ENCODE results near the gene SELP. TPM values are rescaled to one million over a fixed set of nuclear protein-coding genes. Genes with fewer than 3 reads are reported as not detected.

Gene SELP
- total RNA-seq, 1 experiment from 2014 or later = 0.17 TPM

DNA sequence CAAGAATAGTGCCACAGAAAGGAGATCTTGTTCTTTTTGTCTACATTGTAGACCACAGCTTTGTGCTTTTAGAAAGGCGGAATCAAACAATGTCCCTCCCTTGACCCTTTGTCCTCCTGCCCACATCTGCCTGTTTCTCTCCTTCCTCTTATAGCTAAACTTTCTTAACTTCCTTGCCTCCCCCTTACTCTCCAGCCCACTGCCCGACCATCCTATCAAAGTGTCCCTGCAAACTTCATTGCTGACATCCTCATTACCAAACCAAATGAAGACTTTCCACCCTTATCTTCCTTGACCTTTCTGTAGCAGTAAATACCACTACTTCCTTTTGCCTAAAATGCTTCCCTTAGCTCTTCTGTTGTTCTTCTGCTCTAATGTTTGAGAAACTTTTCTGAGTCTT is 5.0 kb downstream of the SELP start (continued):
- TF ChIP-seq, protein P1, sequence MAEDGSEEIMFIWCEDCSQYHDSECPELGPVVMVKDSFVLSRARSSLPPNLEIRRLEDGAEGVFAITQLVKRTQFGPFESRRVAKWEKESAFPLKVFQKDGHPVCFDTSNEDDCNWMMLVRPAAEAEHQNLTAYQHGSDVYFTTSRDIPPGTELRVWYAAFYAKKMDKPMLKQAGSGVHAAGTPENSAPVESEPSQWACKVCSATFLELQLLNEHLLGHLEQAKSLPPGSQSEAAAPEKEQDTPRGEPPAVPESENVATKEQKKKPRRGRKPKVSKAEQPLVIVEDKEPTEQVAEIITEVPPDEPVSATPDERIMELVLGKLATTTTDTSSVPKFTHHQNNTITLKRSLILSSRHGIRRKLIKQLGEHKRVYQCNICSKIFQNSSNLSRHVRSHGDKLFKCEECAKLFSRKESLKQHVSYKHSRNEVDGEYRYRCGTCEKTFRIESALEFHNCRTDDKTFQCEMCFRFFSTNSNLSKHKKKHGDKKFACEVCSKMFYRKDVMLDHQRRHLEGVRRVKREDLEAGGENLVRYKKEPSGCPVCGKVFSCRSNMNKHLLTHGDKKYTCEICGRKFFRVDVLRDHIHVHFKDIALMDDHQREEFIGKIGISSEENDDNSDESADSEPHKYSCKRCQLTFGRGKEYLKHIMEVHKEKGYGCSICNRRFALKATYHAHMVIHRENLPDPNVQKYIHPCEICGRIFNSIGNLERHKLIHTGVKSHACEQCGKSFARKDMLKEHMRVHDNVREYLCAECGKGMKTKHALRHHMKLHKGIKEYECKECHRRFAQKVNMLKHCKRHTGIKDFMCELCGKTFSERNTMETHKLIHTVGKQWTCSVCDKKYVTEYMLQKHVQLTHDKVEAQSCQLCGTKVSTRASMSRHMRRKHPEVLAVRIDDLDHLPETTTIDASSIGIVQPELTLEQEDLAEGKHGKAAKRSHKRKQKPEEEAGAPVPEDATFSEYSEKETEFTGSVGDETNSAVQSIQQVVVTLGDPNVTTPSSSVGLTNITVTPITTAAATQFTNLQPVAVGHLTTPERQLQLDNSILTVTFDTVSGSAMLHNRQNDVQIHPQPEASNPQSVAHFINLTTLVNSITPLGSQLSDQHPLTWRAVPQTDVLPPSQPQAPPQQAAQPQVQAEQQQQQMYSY (CRISPR knock-in tag; IDR thresholded peaks at IDR 0.05) = no peak
- TF ChIP-seq, protein P2, sequence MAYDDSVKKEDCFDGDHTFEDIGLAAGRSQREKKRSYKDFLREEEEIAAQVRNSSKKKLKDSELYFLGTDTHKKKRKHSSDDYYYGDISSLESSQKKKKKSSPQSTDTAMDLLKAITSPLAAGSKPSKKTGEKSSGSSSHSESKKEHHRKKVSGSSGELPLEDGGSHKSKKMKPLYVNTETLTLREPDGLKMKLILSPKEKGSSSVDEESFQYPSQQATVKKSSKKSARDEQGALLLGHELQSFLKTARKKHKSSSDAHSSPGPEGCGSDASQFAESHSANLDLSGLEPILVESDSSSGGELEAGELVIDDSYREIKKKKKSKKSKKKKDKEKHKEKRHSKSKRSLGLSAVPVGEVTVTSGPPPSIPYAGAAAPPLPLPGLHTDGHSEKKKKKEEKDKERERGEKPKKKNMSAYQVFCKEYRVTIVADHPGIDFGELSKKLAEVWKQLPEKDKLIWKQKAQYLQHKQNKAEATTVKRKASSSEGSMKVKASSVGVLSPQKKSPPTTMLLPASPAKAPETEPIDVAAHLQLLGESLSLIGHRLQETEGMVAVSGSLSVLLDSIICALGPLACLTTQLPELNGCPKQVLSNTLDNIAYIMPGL (CRISPR knock-in tag; IDR thresholded peaks at IDR 0.05) = no peak
- TF ChIP-seq, protein P3, sequence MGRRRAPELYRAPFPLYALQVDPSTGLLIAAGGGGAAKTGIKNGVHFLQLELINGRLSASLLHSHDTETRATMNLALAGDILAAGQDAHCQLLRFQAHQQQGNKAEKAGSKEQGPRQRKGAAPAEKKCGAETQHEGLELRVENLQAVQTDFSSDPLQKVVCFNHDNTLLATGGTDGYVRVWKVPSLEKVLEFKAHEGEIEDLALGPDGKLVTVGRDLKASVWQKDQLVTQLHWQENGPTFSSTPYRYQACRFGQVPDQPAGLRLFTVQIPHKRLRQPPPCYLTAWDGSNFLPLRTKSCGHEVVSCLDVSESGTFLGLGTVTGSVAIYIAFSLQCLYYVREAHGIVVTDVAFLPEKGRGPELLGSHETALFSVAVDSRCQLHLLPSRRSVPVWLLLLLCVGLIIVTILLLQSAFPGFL (CRISPR knock-in tag; IDR thresholded peaks at IDR 0.05; ENCODE audit: borderline replicate concordance) = no peak
- TF ChIP-seq, protein P4, sequence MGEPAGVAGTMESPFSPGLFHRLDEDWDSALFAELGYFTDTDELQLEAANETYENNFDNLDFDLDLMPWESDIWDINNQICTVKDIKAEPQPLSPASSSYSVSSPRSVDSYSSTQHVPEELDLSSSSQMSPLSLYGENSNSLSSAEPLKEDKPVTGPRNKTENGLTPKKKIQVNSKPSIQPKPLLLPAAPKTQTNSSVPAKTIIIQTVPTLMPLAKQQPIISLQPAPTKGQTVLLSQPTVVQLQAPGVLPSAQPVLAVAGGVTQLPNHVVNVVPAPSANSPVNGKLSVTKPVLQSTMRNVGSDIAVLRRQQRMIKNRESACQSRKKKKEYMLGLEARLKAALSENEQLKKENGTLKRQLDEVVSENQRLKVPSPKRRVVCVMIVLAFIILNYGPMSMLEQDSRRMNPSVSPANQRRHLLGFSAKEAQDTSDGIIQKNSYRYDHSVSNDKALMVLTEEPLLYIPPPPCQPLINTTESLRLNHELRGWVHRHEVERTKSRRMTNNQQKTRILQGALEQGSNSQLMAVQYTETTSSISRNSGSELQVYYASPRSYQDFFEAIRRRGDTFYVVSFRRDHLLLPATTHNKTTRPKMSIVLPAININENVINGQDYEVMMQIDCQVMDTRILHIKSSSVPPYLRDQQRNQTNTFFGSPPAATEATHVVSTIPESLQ (CRISPR knock-in tag; IDR thresholded peaks at IDR 0.05) = no peak
- no peak for TF ChIP-seq ZNF138 (CRISPR knock-in tag; conservative IDR thresholded peaks at IDR 0.05)
- TF ChIP-seq NFATC4 (CRISPR knock-in tag; IDR thresholded peaks at IDR 0.05) = no peak
- TF ChIP-seq, protein P5, sequence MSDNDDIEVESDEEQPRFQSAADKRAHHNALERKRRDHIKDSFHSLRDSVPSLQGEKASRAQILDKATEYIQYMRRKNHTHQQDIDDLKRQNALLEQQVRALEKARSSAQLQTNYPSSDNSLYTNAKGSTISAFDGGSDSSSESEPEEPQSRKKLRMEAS (CRISPR knock-in tag; IDR thresholded peaks at IDR 0.05) = no peak
- TF ChIP-seq, protein P6, sequence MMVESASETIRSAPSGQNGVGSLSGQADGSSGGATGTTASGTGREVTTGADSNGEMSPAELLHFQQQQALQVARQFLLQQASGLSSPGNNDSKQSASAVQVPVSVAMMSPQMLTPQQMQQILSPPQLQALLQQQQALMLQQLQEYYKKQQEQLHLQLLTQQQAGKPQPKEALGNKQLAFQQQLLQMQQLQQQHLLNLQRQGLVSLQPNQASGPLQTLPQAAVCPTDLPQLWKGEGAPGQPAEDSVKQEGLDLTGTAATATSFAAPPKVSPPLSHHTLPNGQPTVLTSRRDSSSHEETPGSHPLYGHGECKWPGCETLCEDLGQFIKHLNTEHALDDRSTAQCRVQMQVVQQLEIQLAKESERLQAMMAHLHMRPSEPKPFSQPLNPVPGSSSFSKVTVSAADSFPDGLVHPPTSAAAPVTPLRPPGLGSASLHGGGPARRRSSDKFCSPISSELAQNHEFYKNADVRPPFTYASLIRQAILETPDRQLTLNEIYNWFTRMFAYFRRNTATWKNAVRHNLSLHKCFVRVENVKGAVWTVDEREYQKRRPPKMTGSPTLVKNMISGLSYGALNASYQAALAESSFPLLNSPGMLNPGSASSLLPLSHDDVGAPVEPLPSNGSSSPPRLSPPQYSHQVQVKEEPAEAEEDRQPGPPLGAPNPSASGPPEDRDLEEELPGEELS (CRISPR knock-in tag; IDR thresholded peaks at IDR 0.05) = no peak
- TF ChIP-seq, protein P7, sequence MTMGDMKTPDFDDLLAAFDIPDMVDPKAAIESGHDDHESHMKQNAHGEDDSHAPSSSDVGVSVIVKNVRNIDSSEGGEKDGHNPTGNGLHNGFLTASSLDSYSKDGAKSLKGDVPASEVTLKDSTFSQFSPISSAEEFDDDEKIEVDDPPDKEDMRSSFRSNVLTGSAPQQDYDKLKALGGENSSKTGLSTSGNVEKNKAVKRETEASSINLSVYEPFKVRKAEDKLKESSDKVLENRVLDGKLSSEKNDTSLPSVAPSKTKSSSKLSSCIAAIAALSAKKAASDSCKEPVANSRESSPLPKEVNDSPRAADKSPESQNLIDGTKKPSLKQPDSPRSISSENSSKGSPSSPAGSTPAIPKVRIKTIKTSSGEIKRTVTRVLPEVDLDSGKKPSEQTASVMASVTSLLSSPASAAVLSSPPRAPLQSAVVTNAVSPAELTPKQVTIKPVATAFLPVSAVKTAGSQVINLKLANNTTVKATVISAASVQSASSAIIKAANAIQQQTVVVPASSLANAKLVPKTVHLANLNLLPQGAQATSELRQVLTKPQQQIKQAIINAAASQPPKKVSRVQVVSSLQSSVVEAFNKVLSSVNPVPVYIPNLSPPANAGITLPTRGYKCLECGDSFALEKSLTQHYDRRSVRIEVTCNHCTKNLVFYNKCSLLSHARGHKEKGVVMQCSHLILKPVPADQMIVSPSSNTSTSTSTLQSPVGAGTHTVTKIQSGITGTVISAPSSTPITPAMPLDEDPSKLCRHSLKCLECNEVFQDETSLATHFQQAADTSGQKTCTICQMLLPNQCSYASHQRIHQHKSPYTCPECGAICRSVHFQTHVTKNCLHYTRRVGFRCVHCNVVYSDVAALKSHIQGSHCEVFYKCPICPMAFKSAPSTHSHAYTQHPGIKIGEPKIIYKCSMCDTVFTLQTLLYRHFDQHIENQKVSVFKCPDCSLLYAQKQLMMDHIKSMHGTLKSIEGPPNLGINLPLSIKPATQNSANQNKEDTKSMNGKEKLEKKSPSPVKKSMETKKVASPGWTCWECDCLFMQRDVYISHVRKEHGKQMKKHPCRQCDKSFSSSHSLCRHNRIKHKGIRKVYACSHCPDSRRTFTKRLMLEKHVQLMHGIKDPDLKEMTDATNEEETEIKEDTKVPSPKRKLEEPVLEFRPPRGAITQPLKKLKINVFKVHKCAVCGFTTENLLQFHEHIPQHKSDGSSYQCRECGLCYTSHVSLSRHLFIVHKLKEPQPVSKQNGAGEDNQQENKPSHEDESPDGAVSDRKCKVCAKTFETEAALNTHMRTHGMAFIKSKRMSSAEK (CRISPR knock-in tag; IDR thresholded peaks at IDR 0.05; ENCODE audit: borderline replicate concordance) = no peak

DNA sequence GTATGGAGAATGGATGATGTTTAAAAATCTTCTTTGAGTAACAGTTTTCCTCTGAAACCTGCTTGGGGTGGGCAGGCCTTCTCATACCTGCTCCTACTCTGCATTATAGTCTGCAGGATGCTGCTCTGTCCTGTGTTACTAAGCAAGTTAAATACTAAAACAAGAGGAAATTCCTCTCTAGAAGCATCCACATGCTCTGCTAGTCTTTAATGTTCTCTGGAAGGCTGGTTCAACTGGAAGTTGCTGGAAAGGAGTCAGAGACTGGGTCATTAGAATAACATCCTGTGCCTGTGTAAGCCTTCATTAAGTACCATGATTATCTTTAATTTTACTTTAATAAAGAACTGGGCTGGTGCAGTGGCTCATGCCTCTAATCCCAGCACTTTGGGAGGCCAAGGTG is 5.8 kb downstream of the SELP start:
- POLR2A ChIA-PET = no interaction called here
- Mint-ChIP-seq H3K4me1 (no peaks in the 10 kb centered on the region), H3K36me3 (no peaks in the 10 kb centered on the region), H3K27me3 (ENCODE audit: low read depth) (no peaks in the 10 kb centered on the region), H3K27ac (no peak overlapping the region), H3K9me3 (no peaks in the 10 kb centered on the region), H3K4me3 (no peak overlapping the region)
- TF ChIP-seq, protein P8, sequence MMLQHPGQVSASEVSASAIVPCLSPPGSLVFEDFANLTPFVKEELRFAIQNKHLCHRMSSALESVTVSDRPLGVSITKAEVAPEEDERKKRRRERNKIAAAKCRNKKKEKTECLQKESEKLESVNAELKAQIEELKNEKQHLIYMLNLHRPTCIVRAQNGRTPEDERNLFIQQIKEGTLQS (CRISPR knock-in tag; conservative IDR thresholded peaks at IDR 0.05) = no peak
- TF ChIP-seq ZNF121 (CRISPR knock-in tag; IDR thresholded peaks at IDR 0.05) = no peak
- ATAC-seq = no peak
- no peak for DNase-seq (ENCODE audit: low spot score)
- CTCF ChIA-PET = no interaction called here
